HG03439 (cell line): Measurements from ENCODE around the gene IL15RA.
"Not testable (repeated sequence)": the region's sequence is repeated elsewhere in the genome, so short reads cannot be mapped to it uniquely, and the experiment has no call there.

Experiments
- ATAC-seq: cut with Tn5 transposase; IDR thresholded peaks from one replicate; pipeline ENCODE4 v1.9.1; 2021; ENCODE audit warnings: mild to moderate bottlenecking, moderate library complexity; ENCODE audit not compliant: unreplicated experiment

The IL15RA gene

GRCh38 chr10:6006991-6007390 is 29.6 kb upstream of the IL15RA start:
- ATAC-seq, result no peak

GRCh38 chr10:6006546-6006945 is 29.2 kb upstream of the IL15RA start:
- no peak for ATAC-seq

- no peak for ATAC-seq
These were observed 28.6 kb upstream of the IL15RA start for GRCh38 chr10:6005856-6006395.

GRCh38 chr10:6005161-6005804 is 27.9 kb upstream of the IL15RA start:
- ATAC-seq, result not testable (repeated sequence)

- ATAC-seq, result no peak
These were observed 25.6 kb upstream of the IL15RA start for GRCh38 chr10:6002809-6003510.

GRCh38 chr10:5999440-6000165 is 22.3 kb upstream of the IL15RA start:
- no peak for ATAC-seq

GRCh38 chr10:5996696-5997095 is 19.4 kb upstream of the IL15RA start:
- ATAC-seq, result no peak

GRCh38 chr10:5992398-5992797 is 15.1 kb upstream of the IL15RA start:
- ATAC-seq, result no peak

GRCh38 chr10:5991708-5992107 is 14.4 kb upstream of the IL15RA start:
- ATAC-seq, result no peak

- no peak for ATAC-seq
These were observed 12.4 kb upstream of the IL15RA start for GRCh38 chr10:5989756-5990155.

- no peak for ATAC-seq
These were observed 11.1 kb upstream of the IL15RA start for GRCh38 chr10:5988336-5988920.

- no peak for ATAC-seq
These were observed 10.4 kb upstream of the IL15RA start for GRCh38 chr10:5987747-5988146.

- no peak for ATAC-seq
These were observed 7.7 kb upstream of the IL15RA start for GRCh38 chr10:5985029-5985428.

GRCh38 chr10:5983774-5984173 is 6.4 kb upstream of the IL15RA start:
- ATAC-seq, result no peak

GRCh38 chr10:5981529-5981928 is 4.2 kb upstream of the IL15RA start:
- ATAC-seq, result no peak

GRCh38 chr10:5978230-5978489 is 817 bp upstream of the IL15RA start:
- no peak for ATAC-seq

- ATAC-seq, result peak; percentile 13
These were observed 552 bp downstream of the IL15RA start for GRCh38 chr10:5976512-5977470.

GRCh38 chr10:5975641-5976473 is 1.5 kb downstream of the IL15RA start:
- peak; percentile 59 for ATAC-seq

- no peak for ATAC-seq
These were observed 4.3 kb downstream of the IL15RA start for GRCh38 chr10:5973069-5973468.

- no peak for ATAC-seq
These were observed 5.5 kb downstream of the IL15RA start for GRCh38 chr10:5971886-5972285.
